NCI-H446 (cell line): Measurements from ENCODE around the gene ZFY.

Experiments used
- DNase-seq, 2 experiments: peaks; one replicate each; lab custom pipeline; 2025; lab: John Stamatoyannopoulos, UW

Gene ZFY

GRCh38 chrY:2934861-2935715 is at the start of gene ZFY:
TSS of gene ZFY (plus strand) at chrY:2935381. CDS start at chrY:2953937, 18,556 bp downstream.
- DNase-seq = peak in 1 of 2 experiments; percentile 32

- no peak for DNase-seq
Measured at GRCh38 chrY:2885880-2886279, 49.3 kb upstream of the ZFY start.

- no peak for DNase-seq
Measured at GRCh38 chrY:2887386-2887785, 47.8 kb upstream of the ZFY start.

GRCh38 chrY:2887955-2888354 is 47.2 kb upstream of the ZFY start:
- no peak for DNase-seq

GRCh38 chrY:2893471-2893870 is 41.7 kb upstream of the ZFY start:
- no peak for DNase-seq

- no peak for DNase-seq
Measured at GRCh38 chrY:2896050-2896449, 39.1 kb upstream of the ZFY start.

- DNase-seq = no peak
Measured at GRCh38 chrY:2907356-2907755, 27.8 kb upstream of the ZFY start.

GRCh38 chrY:2913066-2913815 is 21.9 kb upstream of the ZFY start:
- DNase-seq = no peak

- DNase-seq = no peak
Measured at GRCh38 chrY:2934078-2934477, 1.1 kb upstream of the ZFY start.

- DNase-seq = peak in 1 of 2 experiments; percentile 67
Measured at GRCh38 chrY:2935716-2936435, 695 bp downstream of the ZFY start.

- DNase-seq = no peak
Measured at GRCh38 chrY:2936436-2936750, 1.2 kb downstream of the ZFY start.

GRCh38 chrY:2937149-2937548 is 2.0 kb downstream of the ZFY start:
- no peak for DNase-seq

GRCh38 chrY:2949590-2950252 is 14.5 kb downstream of the ZFY start:
- no peak for DNase-seq

- DNase-seq = no peak
Measured at GRCh38 chrY:2950655-2951054, 15.5 kb downstream of the ZFY start.

- DNase-seq = no peak
Measured at GRCh38 chrY:2952912-2953311, 17.7 kb downstream of the ZFY start.

GRCh38 chrY:2954735-2955134 is 19.6 kb downstream of the ZFY start:
- no peak for DNase-seq

- DNase-seq = no peak
Measured at GRCh38 chrY:2955561-2955960, 20.4 kb downstream of the ZFY start.

GRCh38 chrY:2962061-2962460 is 26.9 kb downstream of the ZFY start:
- no peak for DNase-seq

GRCh38 chrY:2964814-2965213 is 29.6 kb downstream of the ZFY start:
- DNase-seq = no peak

- no peak for DNase-seq
Measured at GRCh38 chrY:2965629-2966028, 30.4 kb downstream of the ZFY start.

- DNase-seq = no peak
Measured at GRCh38 chrY:2969561-2969960, 34.4 kb downstream of the ZFY start.

GRCh38 chrY:2972708-2973107 is 37.5 kb downstream of the ZFY start:
- DNase-seq = no peak
